Measurements from ENCODE around the gene COX6B1. TPM values are rescaled to one million over a fixed set of nuclear protein-coding genes. Genes with fewer than 3 reads are reported as not detected.

Gene COX6B1
- total RNA-seq, 4 donors from 2014 or later = 449 to 756 (median 626) TPM

DNA sequence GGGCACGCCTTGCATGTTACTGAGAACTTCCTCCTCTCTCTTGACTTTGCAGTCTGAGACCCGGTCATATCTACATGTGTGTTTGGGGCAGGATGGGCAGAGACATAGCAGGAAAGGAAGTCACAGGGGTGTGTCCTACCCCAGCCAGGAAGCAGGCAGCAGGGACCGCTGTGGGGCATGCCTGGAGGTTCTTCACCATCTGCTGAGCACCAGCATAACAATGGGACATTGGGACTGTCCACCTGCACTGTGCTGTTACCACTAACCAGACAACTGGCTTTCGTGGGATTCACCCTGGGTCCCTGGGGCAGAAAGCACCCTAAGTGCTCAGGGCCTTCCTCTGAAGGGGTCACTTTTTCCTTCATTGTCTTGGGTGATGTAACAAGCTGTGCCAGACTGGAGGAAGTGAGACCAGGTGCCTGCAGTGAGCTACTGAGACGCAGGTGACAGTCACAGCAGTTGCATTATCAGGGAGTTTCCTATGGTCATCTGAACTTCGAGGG, 38.2 kb upstream of the COX6B1 start:
- no peak overlapping the region for H3K27ac ChIP-seq
- WGBS = 74% methylated on average over 4 of the region's 6 CpGs
- TF ChIP-seq POLR2AphosphoS5 (IDR thresholded peaks at IDR 0.05) = no peak
- no peak for TF ChIP-seq POLR2A (IDR thresholded peaks at IDR 0.05)
- TF ChIP-seq, protein P1, sequence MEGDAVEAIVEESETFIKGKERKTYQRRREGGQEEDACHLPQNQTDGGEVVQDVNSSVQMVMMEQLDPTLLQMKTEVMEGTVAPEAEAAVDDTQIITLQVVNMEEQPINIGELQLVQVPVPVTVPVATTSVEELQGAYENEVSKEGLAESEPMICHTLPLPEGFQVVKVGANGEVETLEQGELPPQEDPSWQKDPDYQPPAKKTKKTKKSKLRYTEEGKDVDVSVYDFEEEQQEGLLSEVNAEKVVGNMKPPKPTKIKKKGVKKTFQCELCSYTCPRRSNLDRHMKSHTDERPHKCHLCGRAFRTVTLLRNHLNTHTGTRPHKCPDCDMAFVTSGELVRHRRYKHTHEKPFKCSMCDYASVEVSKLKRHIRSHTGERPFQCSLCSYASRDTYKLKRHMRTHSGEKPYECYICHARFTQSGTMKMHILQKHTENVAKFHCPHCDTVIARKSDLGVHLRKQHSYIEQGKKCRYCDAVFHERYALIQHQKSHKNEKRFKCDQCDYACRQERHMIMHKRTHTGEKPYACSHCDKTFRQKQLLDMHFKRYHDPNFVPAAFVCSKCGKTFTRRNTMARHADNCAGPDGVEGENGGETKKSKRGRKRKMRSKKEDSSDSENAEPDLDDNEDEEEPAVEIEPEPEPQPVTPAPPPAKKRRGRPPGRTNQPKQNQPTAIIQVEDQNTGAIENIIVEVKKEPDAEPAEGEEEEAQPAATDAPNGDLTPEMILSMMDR (IDR thresholded peaks at IDR 0.05) = no peak
- TF ChIP-seq EP300 (IDR thresholded peaks at IDR 0.05) = no peak

DNA sequence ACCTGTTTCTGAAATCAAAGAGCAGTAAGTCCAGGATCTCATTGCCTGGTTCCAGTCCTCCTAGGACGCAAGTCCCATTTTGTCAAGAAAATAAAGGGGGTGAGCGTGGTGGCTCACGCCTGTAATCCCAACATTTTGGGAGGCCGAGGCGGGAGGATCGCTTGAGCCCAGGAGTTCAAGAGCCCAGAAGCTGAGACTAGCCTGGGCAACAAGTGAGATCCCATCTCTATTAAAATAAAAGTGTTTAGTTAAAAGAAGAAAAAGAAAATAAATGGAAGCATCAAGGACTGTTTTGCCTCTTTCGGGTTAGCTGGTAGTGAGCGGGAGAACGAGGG, 35.9 kb upstream of the COX6B1 start:
- TF ChIP-seq POLR2A (IDR thresholded peaks at IDR 0.05) (no peak), EP300 (IDR thresholded peaks at IDR 0.05) (no peak), POLR2AphosphoS5 (IDR thresholded peaks at IDR 0.05) (no peak)
- TF ChIP-seq, protein P1 (IDR thresholded peaks at IDR 0.05) = no peak

More for the DNA sequence above, 38.2 kb upstream of the COX6B1 start:
- Histone ChIP-seq H3K9me3 (peaks cover 6% of the 10 kb centered on the region), H3K4me1 (peaks cover 12% of the 10 kb centered on the region), H3K36me3 (peaks cover under 1% of the 10 kb centered on the region), H3K4me3 (no peak overlapping the region), H3K27me3 (no peaks in the 10 kb centered on the region)
- DNase-seq (ENCODE audit: low spot score in 2 of 2) = no peak

DNA sequence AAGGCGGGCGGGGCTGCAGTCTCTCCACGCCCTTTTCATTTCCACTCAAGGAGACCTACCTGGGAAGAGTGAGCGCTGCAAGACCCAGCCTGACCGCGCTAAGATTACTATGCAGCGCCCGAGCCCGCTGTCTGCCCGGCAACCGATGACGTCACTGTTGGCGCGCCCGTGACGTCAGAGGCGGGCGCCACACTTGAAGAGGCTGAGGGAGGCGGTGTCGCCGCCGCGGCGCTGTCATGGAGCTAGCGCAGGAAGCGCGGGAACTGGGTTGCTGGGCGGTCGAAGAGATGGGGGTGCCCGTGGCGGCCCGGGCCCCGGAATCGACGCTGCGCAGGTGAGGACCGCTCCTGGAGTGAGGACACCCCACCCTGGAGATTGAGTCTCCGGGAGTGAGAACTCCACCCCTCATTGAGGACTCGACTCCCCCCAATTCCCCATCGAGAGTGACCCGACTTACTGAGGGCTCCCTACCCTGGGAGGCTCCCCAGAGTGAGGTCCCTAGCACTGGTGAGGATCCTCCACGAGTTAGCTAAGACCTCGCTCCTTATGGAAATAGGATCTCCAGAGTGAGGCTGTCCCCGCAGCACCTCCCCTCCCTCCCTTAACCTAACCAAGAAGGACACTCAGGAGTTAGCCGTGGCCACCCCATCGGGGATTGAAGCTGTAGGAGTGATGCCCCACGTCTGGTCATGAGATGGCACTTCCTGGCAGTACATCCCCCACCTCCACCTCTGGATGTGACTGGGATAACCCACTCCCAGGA, 35.4 kb upstream of the COX6B1 start, which contains the start of gene HAUS5:
HAUS5 (plus strand) TSS at position 177 of the 763 bp plus-strand sequence; CDS start at position 237, 60 bp downstream.
- Histone ChIP-seq H3K9me3 (peaks cover 6% of the 10 kb centered on the region), H3K27ac (peak within 1 kb of the TSS; percentile 3), H3K4me3 (peak within 1 kb of the TSS; percentile 76), H3K27me3 (no peaks in the 10 kb centered on the region), H3K36me3 (peaks cover 28% of the 10 kb centered on the region), H3K4me1 (peaks cover 12% of the 10 kb centered on the region)
- peak; percentile 95 to 97 for DNase-seq (ENCODE audit: low spot score in 2 of 2)
- TF ChIP-seq POLR2AphosphoS5 (IDR thresholded peaks at IDR 0.05) (peak; percentile 56 to 86 (median 73)), EP300 (IDR thresholded peaks at IDR 0.05) (no peak), POLR2A (IDR thresholded peaks at IDR 0.05) (peak in 1 of 2 donors; percentile 30)
- TF ChIP-seq, protein P1 (IDR thresholded peaks at IDR 0.05) = no peak
- 0% methylated on average over 22 of the region's 47 CpGs for WGBS

More for the DNA sequence above, 35.9 kb upstream of the COX6B1 start:
- Histone ChIP-seq H3K27me3 (no peaks in the 10 kb centered on the region), H3K9me3 (peaks cover 6% of the 10 kb centered on the region), H3K27ac (peak overlapping the region; percentile 3), H3K4me1 (peaks cover 12% of the 10 kb centered on the region), H3K36me3 (peaks cover 24% of the 10 kb centered on the region), H3K4me3 (peak overlapping the region; percentile 76)
- WGBS = 35% methylated on average over 9 of the region's 9 CpGs
- no peak for DNase-seq (ENCODE audit: low spot score in 2 of 2)

DNA sequence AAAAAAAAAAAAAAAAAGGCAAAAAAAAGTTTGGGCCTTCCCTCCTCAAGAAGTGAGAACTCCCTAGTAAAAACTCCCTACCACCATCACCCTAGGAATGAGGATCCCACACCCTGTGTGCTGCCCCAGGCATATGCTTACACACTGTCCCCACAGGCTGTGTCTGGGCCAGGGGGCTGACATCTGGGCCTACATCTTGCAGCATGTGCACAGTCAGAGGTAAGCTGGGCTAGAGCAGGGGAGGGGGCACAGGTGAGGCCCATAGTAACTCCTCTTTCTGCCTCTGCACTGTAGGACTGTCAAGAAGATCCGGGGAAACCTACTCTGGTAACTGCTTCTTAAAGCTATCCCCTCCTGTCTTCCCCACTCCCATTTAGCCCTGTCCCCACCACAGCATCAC, 34.5 kb upstream of the COX6B1 start:
- peaks cover 36% of the 10 kb centered on the region for H3K36me3 ChIP-seq

DNA sequence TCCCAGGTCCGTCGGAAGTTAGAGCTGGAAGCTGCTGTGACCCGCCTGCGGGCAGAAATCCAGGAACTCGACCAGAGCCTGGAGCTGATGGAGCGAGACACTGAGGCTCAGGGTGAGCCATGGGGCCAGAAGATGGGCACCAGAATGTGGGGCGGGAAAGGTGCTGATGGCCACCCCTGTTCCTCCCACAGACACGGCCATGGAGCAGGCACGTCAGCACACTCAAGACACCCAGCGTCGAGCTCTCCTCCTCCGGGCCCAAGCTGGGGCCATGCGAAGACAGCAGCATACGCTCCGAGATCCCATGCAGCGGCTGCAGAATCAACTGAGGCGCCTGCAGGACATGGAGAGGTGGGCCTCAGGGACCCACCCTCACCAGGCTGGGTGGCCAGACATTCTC, 33.1 kb upstream of the COX6B1 start:
- Histone ChIP-seq H3K36me3 (peaks cover 51% of the 10 kb centered on the region), H3K9me3 (no peaks in the 10 kb centered on the region), H3K27me3 (no peaks in the 10 kb centered on the region), H3K4me3 (no peak overlapping the region), H3K27ac (no peak overlapping the region), H3K4me1 (peaks cover 12% of the 10 kb centered on the region)
- TF ChIP-seq POLR2AphosphoS5 (IDR thresholded peaks at IDR 0.05) = no peak
- no peak for DNase-seq (ENCODE audit: low spot score in 2 of 2)
- 85% methylated on average over 11 of the region's 17 CpGs for WGBS

More for the DNA sequence above, 34.5 kb upstream of the COX6B1 start:
- Histone ChIP-seq H3K27ac (no peak overlapping the region), H3K27me3 (no peaks in the 10 kb centered on the region), H3K4me3 (no peak overlapping the region), H3K9me3 (no peaks in the 10 kb centered on the region), H3K4me1 (peaks cover 12% of the 10 kb centered on the region)
- DNase-seq (ENCODE audit: low spot score in 2 of 2) = no peak
- TF ChIP-seq, protein P1 (IDR thresholded peaks at IDR 0.05) = no peak
- TF ChIP-seq EP300 (IDR thresholded peaks at IDR 0.05) (no peak), POLR2AphosphoS5 (IDR thresholded peaks at IDR 0.05) (no peak), POLR2A (IDR thresholded peaks at IDR 0.05) (no peak)
- 67% methylated on average over 1 of the region's 1 CpG for WGBS

All from suprapubic skin (tissue), 4 donors.